WTC11 (cell line): ENCODE measurements around the gene SLC25A39.

Source experiments
- EMX1 ChIP-seq: fragments of 250-450 bp; sonication (Bioruptor Pico); IDR thresholded peaks from 2 replicates; pipeline ENCODE4 v1.8.0; 2021; ENCODE audit warnings: mild to moderate bottlenecking
- ETV6 ChIP-seq: sonication (generic); formaldehyde crosslinking; IDR thresholded peaks from 2 replicates; pipeline ENCODE4 v1.8.1; 2022; ENCODE audit warnings: mild to moderate bottlenecking, missing genetic modification reagents
- HMGA2 ChIP-seq: fragments of 250-450 bp; sonication (Bioruptor Pico); IDR thresholded peaks from 2 replicates; pipeline ENCODE4 v1.4.0; 2021; ENCODE audit warnings: mild to moderate bottlenecking, moderate library complexity
- NR1H2 ChIP-seq: sonication (generic); formaldehyde crosslinking; IDR thresholded peaks from 2 replicates; pipeline ENCODE4 v1.9.0; 2021; ENCODE audit warnings: mild to moderate bottlenecking, moderate library complexity, missing genetic modification reagents
- NR2C2 ChIP-seq: sonication (generic); formaldehyde crosslinking; IDR thresholded peaks from 2 replicates; pipeline ENCODE4 v1.8.0; 2022; ENCODE audit warnings: mild to moderate bottlenecking, missing genetic modification reagents
- RELA ChIP-seq: sonication (generic); formaldehyde crosslinking; IDR thresholded peaks from 2 replicates; pipeline ENCODE4 v1.8.1; 2022; ENCODE audit warnings: missing genetic modification reagents, mild to moderate bottlenecking, borderline replicate concordance
- TEAD1 ChIP-seq: sonication (generic); formaldehyde crosslinking; IDR thresholded peaks from 2 replicates; pipeline ENCODE4 v1.8.0; 2022; ENCODE audit warnings: mild to moderate bottlenecking, missing genetic modification reagents
- TF ChIP-seq, protein P1 (sequence below): sonication (generic); formaldehyde crosslinking; IDR thresholded peaks from 2 replicates; pipeline ENCODE4 v1.8.1; 2023; ENCODE audit warnings: mild to moderate bottlenecking, missing genetic modification reagents
- TF ChIP-seq, protein P2 (sequence below): fragments of 200-600 bp; IDR thresholded peaks from 2 replicates; pipeline ENCODE4 v1.8.0; 2022; ENCODE audit warnings: antibody characterized with exemption
- TF ChIP-seq, protein P3 (sequence below): sonication (generic); formaldehyde crosslinking; IDR thresholded peaks from 2 replicates; pipeline ENCODE4 v1.8.0; 2023; ENCODE audit warnings: missing genetic modification reagents
- TF ChIP-seq, protein P4 (sequence below): sonication (generic); formaldehyde crosslinking; IDR thresholded peaks from 2 replicates; pipeline ENCODE4 v1.8.1; 2023; ENCODE audit warnings: mild to moderate bottlenecking, moderate library complexity, missing genetic modification reagents
- TF ChIP-seq, protein P5 (sequence below): sonication (generic); formaldehyde crosslinking; IDR thresholded peaks from 2 replicates; pipeline ENCODE4 v1.8.0; 2022; ENCODE audit warnings: missing genetic modification reagents

DNA sequence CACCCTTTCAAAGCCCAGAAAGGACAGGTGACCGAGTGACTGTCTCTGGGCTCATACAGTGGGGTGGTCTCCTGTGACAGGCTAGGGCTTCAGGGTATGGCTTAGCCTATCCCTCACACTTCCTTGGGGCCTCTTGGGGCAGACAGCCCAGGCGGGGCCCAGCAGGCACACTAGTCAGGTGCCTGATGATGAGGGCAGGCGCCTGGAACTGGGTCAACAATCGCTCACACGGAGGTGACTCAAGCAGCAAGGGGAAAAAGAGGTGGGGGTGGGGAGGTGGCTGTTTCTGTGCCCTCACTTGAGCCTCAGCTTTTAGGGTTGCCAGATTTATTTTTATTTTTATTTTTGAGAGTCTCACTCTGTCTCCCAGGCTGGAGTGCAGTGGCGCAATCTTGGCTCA is 14.1 kb upstream of the SLC25A39 start:
- TF ChIP-seq, protein P1, sequence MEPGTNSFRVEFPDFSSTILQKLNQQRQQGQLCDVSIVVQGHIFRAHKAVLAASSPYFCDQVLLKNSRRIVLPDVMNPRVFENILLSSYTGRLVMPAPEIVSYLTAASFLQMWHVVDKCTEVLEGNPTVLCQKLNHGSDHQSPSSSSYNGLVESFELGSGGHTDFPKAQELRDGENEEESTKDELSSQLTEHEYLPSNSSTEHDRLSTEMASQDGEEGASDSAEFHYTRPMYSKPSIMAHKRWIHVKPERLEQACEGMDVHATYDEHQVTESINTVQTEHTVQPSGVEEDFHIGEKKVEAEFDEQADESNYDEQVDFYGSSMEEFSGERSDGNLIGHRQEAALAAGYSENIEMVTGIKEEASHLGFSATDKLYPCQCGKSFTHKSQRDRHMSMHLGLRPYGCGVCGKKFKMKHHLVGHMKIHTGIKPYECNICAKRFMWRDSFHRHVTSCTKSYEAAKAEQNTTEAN (CRISPR knock-in tag): no peak
- TF ChIP-seq, protein P2, sequence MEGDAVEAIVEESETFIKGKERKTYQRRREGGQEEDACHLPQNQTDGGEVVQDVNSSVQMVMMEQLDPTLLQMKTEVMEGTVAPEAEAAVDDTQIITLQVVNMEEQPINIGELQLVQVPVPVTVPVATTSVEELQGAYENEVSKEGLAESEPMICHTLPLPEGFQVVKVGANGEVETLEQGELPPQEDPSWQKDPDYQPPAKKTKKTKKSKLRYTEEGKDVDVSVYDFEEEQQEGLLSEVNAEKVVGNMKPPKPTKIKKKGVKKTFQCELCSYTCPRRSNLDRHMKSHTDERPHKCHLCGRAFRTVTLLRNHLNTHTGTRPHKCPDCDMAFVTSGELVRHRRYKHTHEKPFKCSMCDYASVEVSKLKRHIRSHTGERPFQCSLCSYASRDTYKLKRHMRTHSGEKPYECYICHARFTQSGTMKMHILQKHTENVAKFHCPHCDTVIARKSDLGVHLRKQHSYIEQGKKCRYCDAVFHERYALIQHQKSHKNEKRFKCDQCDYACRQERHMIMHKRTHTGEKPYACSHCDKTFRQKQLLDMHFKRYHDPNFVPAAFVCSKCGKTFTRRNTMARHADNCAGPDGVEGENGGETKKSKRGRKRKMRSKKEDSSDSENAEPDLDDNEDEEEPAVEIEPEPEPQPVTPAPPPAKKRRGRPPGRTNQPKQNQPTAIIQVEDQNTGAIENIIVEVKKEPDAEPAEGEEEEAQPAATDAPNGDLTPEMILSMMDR: no peak
- TF ChIP-seq, protein P3, sequence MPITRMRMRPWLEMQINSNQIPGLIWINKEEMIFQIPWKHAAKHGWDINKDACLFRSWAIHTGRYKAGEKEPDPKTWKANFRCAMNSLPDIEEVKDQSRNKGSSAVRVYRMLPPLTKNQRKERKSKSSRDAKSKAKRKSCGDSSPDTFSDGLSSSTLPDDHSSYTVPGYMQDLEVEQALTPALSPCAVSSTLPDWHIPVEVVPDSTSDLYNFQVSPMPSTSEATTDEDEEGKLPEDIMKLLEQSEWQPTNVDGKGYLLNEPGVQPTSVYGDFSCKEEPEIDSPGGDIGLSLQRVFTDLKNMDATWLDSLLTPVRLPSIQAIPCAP (CRISPR knock-in tag): no peak
- TF ChIP-seq NR2C2 (CRISPR knock-in tag) (no peak), TEAD1 (CRISPR knock-in tag) (no peak), ETV6 (no peak), HMGA2 (CRISPR knock-in tag) (no peak), NR1H2 (CRISPR knock-in tag) (no peak), RELA (CRISPR knock-in tag) (no peak), EMX1 (CRISPR knock-in tag) (no peak)
- TF ChIP-seq, protein P4, sequence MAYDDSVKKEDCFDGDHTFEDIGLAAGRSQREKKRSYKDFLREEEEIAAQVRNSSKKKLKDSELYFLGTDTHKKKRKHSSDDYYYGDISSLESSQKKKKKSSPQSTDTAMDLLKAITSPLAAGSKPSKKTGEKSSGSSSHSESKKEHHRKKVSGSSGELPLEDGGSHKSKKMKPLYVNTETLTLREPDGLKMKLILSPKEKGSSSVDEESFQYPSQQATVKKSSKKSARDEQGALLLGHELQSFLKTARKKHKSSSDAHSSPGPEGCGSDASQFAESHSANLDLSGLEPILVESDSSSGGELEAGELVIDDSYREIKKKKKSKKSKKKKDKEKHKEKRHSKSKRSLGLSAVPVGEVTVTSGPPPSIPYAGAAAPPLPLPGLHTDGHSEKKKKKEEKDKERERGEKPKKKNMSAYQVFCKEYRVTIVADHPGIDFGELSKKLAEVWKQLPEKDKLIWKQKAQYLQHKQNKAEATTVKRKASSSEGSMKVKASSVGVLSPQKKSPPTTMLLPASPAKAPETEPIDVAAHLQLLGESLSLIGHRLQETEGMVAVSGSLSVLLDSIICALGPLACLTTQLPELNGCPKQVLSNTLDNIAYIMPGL (CRISPR knock-in tag): no peak
- TF ChIP-seq, protein P5, sequence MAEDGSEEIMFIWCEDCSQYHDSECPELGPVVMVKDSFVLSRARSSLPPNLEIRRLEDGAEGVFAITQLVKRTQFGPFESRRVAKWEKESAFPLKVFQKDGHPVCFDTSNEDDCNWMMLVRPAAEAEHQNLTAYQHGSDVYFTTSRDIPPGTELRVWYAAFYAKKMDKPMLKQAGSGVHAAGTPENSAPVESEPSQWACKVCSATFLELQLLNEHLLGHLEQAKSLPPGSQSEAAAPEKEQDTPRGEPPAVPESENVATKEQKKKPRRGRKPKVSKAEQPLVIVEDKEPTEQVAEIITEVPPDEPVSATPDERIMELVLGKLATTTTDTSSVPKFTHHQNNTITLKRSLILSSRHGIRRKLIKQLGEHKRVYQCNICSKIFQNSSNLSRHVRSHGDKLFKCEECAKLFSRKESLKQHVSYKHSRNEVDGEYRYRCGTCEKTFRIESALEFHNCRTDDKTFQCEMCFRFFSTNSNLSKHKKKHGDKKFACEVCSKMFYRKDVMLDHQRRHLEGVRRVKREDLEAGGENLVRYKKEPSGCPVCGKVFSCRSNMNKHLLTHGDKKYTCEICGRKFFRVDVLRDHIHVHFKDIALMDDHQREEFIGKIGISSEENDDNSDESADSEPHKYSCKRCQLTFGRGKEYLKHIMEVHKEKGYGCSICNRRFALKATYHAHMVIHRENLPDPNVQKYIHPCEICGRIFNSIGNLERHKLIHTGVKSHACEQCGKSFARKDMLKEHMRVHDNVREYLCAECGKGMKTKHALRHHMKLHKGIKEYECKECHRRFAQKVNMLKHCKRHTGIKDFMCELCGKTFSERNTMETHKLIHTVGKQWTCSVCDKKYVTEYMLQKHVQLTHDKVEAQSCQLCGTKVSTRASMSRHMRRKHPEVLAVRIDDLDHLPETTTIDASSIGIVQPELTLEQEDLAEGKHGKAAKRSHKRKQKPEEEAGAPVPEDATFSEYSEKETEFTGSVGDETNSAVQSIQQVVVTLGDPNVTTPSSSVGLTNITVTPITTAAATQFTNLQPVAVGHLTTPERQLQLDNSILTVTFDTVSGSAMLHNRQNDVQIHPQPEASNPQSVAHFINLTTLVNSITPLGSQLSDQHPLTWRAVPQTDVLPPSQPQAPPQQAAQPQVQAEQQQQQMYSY (CRISPR knock-in tag): no peak
